ENCODE results near the gene ZNF468.
"Not testable (repeated sequence)": the region's sequence is repeated elsewhere in the genome, so short reads cannot be mapped to it uniquely, and the experiment has no call there.

Gene ZNF468

DNA sequence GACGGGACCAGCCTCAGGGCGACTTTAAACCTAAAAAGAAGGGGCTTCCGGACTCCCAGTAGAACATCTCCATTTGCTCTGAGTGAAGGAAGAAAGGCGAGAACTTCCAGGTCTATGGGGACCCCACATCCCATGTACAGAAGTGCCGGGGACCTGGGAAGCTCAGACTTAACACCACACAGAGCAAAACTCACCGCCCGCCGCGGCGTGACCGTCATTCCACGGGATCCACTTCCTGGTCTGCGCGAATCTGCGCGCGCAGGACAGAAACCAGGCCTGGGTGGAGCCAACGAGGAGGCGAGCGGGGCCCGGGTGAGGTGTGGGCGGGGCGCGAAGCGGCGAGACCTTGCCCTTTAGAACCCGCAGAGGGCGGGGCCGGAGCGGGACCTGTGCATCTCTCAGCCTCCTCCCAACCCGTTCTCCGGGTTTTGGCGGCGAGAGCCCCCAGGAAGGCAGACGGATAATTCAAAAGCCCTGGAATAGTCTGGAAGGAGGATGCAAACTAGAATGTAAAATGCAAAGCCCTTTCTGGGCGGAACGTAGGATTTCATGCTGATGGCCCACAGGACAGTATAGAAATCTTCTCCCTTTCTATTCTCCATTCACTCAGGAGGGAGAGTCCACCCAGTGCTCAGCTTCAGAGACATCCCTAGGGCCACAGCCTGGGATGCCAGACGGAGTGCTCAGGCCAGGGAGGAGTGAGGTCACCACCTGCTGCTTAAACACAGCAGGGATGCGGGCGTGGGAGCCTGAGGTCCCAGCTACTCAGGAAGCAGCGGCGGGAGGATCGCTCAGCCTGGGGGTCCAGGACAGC is at the start of gene ZNF468:
TSS of gene ZNF468 (minus strand) at position 242 of the 814 bp plus-strand sequence. CDS start 3,347 bp downstream, outside the sequence.
- peak; percentile 52 to 57 for DNase-seq

DNA sequence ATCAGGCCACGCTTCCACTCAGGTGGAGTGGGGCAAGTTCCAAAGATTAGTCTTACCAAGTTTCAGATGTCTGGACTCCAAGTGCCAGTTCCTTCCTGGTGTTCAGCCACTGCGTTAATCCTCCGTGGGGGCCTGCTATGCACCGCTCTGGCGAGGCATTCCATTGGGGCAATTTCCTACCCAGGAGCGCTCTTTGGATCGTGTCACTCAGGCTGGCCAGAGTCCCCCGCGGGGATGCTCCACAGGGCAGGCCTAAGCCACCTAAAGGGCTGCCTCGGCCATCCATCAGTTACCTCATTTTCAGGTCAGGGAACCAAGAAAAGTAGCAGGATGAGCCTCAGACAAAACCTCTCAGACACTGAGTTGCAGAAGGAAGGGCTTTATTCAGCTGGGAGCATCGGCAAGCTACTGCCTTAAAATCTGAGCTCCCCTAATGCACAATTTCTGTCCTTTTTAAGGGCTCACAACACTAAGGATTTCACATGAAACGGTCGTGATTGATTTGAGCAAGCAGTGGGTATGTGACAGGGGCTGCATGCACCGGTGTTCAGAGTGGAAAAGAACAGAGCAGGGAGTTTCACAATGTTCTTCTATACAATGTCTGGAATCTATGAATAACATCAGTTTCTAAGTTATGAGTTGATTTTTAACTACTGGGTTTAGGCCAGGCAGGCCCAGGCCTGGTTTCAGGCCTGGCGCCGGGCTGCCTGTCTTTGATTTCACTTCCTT is 46.8 kb upstream of the ZNF468 start:
- DNase-seq: not testable (repeated sequence)

GRCh38 chr19:52901842-52902241 is 44.4 kb upstream of the ZNF468 start:
- no peak for DNase-seq

GRCh38 chr19:52898596-52898995 is 41.2 kb upstream of the ZNF468 start:
- not testable (repeated sequence) for DNase-seq

DNA sequence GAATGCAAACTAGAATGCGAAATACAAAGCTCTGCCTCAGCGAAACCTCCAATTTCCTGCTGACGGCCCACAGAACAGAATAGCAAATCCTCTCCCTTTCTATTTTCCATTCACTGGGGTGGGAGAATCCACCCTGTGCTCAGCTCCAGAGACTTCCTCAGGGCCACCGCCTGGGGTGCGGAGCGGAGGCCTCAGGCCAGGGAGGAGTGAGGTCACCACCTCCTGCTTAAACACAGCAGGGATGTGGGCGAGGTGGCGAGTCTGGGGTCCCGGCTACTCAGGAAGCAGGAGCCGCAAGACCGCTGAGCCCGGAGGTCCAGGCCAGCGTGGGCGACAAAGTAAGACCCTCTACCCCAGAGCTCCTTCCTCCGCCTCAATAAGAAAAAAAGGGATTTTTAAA is 40.7 kb upstream of the ZNF468 start:
- DNase-seq: no peak

DNA sequence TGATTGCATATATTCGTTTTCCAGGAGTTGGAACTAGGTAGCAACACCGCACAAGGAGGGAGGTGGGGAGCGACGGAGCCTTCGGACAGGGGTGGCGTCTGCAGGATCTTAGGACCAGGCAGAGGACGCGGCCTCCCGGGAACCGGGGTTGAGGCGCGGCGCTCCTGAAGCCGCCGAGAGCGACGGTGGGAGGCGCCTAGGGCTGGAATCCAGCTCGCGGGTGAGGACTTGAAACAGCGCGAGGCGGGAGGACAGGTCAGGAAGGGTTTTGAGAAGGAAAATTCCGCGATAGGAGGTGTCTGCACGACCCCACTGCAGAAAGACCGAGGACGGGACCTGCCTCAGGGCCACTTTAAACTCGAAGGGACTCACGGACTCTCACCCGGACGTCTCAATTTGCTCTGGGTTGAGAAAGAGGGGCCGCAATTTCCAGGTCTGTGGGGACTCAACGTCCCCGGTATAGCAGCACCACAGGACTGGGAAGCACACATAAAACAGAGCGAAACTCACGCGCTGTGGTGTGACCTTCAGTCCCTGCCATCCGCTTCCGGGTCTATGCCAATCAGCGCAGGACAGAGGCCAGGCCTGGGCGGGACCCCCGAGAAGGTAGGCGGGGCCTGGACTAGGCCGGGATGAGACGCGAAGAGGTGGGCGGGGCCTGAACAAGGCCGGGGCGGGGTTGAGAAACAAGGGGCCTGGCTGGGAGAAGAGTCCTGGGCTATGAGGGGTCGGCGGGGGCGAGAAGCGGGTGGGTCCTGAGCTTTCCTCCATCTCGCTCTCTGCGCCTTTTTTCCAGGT is 39.9 kb upstream of the ZNF468 start, which contains the start of gene ZNF320:
TSS of gene ZNF320 (minus strand) at position 498 of the 798 bp plus-strand sequence. CDS start 7,380 bp downstream, outside the sequence.
- DNase-seq: peak; percentile 80 to 85

DNA sequence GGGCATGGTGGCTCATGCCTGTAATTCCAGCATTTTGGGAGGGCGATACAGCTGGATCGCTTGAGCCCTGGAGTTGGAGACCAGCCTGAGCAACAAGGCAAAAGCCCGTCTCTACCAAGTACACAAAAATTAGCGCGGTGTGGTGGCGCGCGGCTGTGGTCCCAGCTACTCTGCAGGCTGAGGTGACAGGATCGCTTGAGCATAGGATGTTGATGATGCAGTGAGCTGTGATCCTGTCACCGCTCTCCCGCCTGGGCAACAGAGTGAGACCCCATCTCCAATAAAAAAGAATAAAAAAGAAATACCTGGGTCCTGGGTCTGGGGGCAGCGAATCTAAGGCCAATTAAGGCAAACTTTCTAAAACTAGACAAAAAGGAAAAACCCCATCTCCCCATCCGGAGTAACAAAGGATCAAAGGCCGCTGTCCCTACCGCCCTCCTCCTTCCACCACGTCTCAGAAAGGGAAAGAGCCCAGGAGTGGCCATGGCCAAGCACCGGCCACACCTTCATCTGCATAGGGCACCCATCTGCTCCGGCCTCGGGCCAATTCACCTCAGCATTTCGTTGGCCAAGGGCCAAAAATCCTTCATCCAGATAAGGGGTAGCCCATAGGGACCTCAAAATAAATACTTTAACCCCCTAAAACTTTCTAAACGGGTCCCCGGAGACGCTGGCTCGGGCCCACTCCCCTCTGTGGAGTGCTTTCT is 39.2 kb upstream of the ZNF468 start:
- DNase-seq: no peak

GRCh38 chr19:52891336-52891735 is 33.9 kb upstream of the ZNF468 start:
- DNase-seq: no peak

DNA sequence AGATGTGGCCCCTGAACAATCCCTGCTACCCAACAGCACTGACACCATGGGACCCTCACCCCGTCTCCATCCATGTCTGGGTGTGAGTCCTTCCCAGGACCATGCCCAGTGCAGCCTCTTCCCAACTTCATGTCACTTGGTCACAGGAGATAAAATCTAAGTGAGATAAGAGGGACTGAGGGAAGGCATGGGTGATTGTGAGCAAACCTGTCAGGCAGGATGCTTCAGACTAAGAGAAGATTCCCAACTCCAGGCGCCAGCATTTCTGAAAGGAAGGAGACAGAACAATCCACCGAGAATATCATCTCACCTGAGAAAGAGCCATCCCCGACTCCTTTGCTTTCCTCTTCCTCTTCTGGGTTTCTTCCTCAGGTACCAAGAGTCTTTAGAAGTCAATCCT is 32.5 kb upstream of the ZNF468 start:
- no peak for DNase-seq

GRCh38 chr19:52889076-52889475 is 31.7 kb upstream of the ZNF468 start:
- no peak for DNase-seq

- no peak for DNase-seq
Observed at GRCh38 chr19:52880895-52881389, 23.5 kb upstream of the ZNF468 start.

GRCh38 chr19:52872996-52873395 is 15.6 kb upstream of the ZNF468 start:
- not testable (repeated sequence) for DNase-seq

DNA sequence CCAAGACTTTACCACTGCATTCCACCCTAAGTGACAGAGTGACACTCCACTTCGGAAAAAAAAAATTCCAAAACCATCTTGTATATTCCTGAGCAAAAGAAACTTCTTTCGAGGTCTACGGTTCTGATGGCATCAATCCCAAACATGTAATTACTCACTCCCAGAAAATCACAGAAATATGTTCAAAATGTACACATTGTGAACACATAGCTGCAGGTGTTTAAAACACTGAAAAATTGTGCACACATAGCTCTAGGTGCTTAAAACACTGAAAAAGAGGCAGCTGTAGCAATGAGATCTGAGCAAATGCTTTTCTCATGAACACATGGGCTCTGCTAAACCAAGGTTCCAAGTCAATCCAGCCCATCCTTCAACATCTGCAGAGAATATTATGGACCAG is 14.0 kb upstream of the ZNF468 start:
- DNase-seq: no peak

DNA sequence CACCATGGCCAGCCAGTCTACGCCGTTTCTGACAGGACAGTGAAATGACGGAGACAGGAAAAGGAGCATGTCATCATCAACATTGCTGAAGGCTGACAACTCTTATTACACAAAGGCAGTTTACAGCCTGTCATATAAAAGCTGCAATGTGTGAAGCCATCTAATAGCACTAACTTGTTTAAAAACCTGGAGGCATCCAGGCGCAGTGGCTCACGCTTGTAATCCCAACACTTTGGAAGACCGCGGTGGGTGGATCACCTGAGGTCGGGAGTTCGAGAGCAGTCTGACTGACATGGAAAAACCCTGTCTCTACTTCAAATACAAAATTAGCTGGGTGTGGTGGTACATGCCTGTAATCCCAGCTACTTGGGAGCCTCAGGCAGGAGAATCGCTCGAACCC is 10.6 kb upstream of the ZNF468 start:
- DNase-seq: not testable (repeated sequence)

- not testable (repeated sequence) for DNase-seq
Observed at GRCh38 chr19:52856540-52857377, 660 bp downstream of the ZNF468 start.

DNA sequence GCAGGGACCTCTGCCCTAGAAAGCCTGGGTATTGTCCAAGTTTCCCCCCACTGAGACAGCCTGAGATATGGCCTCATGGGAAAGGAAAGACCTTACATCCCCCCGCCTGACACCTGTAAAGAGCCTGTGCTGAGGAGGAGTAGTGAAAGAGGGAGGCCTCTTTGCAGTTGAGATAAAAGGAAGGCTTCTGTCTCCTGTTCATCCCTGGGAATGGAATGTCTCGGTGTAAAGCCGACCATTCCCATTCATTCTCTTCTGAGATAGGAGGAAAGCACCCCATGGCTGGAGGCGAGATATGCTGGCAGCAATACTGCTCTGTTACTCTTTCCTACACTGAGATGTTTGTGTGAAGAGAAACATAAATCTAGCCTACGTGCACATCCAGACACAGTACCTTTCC is 10.1 kb downstream of the ZNF468 start:
- DNase-seq: not testable (repeated sequence)

GRCh38 chr19:52840825-52841465 is 16.5 kb downstream of the ZNF468 start:
- not testable (repeated sequence) for DNase-seq

DNA sequence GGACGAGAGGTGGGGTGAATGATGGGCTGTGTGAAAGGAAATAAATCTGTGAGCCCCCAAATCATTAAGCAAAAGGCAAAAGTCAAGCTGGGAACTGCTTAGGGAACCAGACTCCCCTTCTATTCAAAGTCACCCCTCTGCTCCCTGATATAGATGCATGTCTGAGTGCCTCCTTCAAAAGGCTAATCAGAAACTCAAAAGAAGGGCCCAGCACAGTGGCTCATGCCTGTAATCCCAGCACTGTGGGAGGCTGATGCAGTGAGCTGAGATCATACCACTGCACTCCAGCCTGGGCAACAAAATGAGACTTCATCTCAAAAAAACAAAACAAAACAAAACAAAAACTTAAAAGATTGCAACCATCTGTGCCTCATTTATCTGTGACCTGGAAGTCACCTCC is 23.1 kb downstream of the ZNF468 start:
- DNase-seq: not testable (repeated sequence)

- DNase-seq: not testable (repeated sequence)
Observed at GRCh38 chr19:52833541-52833940, 23.9 kb downstream of the ZNF468 start.

- not testable (repeated sequence) for DNase-seq
Observed at GRCh38 chr19:52829866-52830265, 27.6 kb downstream of the ZNF468 start.

DNA sequence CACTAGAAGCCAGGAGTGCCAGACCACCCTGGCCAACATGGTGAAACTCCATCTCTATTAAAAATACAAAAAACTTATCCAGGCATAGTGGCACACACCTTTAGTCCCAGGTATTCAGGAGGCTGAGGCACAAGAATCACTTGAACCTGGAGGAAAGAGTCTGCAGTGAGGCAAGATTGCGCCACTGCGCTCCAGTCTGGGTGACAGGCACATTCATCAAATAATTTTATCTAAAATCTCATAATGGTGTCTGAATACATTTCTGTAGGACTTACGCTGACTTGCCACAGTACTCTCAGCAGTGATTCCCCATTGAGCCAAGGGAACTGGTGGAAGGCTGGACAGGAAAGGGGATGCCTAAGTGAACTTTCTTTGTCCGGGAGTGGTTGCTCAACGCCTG is 31.7 kb downstream of the ZNF468 start:
- no peak for DNase-seq

All from stimulated activated CD4-positive, alpha-beta T cell treated with anti-CD3 and anti-CD28 coated beads, Interleukin-2, amount 100 ng/mL, for 48 hours (primary cell).